ACC112 (cell line): ENCODE results near the gene TMEM209.
"Not testable (repeated sequence)": the region's sequence is repeated elsewhere in the genome, so short reads cannot be mapped to it uniquely, and the experiment has no call there.

Experiments
- H2AFZ ChIP-seq: fragments of 200-600 bp; sonication (generic); one replicate; pipeline ENCODE4 v1.6.0; 2017; ENCODE audit warnings: antibody characterized with exemption, low read length; ENCODE audit not compliant: unreplicated experiment
- H3K27ac ChIP-seq: fragments of 200-600 bp; sonication (generic); 2 replicates; pipeline ENCODE4 v1.5.1; 2014; ENCODE audit warnings: low read depth, mild to moderate bottlenecking, antibody characterized with exemption, low read length, moderate library complexity
- H3K27me3 ChIP-seq: fragments of 200-600 bp; sonication (generic); 2 replicates; pipeline ENCODE4 v1.6.1; 2014; ENCODE audit warnings: mild to moderate bottlenecking, antibody characterized with exemption, low read length, moderate library complexity, mixed read lengths; ENCODE audit not compliant: insufficient read depth
- H3K36me3 ChIP-seq: fragments of 200-600 bp; sonication (generic); 2 replicates; pipeline ENCODE4 v1.6.1; 2016; ENCODE audit warnings: mild to moderate bottlenecking, antibody characterized with exemption, low read length, moderate library complexity, mixed read lengths; ENCODE audit not compliant: insufficient read depth
- H3K4me1 ChIP-seq: fragments of 200-600 bp; sonication (generic); one replicate; pipeline ENCODE4 v1.6.1; 2016; ENCODE audit warnings: low read length, mixed read lengths; ENCODE audit not compliant: insufficient read depth, unreplicated experiment, control insufficient read depth
- H3K4me3 ChIP-seq: fragments of 200-600 bp; sonication (generic); 2 replicates; pipeline ENCODE4 v1.5.1; 2014; ENCODE audit warnings: mild to moderate bottlenecking, low read depth, low read length
- H3K79me2 ChIP-seq: fragments of 200-600 bp; sonication (generic); one replicate; pipeline ENCODE4 v1.6.0; 2016; ENCODE audit warnings: low read length; ENCODE audit not compliant: control insufficient read depth, unreplicated experiment, insufficient read depth

The TMEM209 gene

DNA sequence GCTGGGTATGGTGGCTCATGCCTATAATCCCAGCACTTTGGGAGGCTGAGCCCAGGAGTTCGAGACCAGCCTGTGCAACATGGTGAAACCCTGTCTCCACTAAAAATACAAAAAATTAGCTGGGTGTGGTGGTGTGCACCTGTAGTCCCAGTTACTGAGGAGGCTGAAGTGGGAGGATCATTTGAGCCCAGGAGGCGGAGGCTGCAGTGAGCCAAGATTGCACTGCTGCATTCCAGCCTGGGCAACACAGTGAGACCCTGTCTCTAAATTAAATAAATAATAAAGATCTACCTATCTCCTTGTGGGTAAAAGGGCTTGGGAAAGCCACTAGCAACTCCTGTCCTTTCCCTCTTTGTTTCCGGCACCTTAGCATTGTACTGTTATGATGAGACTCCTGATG is 78.4 kb downstream of the TMEM209 start:
- not testable (repeated sequence) for H3K27ac ChIP-seq, H3K4me3 ChIP-seq, H2AFZ ChIP-seq, H3K27me3 ChIP-seq, H3K79me2 ChIP-seq
- peaks cover 31% of the 10 kb centered on the region for H3K36me3 ChIP-seq
- peaks cover 14% of the 10 kb centered on the region for H3K4me1 ChIP-seq

DNA sequence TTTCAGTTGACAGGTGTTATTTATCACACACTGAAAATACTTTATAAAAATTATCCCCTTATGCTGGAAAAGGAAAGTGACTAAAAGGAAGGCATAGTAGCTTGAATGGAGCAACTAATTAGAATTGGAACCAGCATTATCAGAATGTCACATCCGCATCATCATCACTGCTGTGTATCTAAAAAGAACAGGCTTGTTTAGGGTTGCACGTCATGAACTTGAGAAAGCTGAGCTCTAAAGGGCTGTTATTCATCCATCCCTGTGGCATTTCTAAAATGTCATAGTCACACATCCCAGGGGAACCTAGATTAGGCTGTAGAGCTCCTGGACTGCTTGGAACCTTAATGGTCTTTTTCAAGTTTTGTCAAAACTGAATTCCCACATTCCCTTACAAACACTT is 80.5 kb downstream of the TMEM209 start:
- Histone ChIP-seq H3K4me3 (no peak overlapping the region), H2AFZ (no peak overlapping the region), H3K27ac (no peak overlapping the region), H3K27me3 (no peaks in the 10 kb centered on the region), H3K4me1 (peaks cover 14% of the 10 kb centered on the region), H3K36me3 (peaks cover 25% of the 10 kb centered on the region), H3K79me2 (no peaks in the 10 kb centered on the region)

- Histone ChIP-seq H2AFZ (no peak overlapping the region), H3K4me3 (no peak overlapping the region), H3K27me3 (no peaks in the 10 kb centered on the region), H3K79me2 (no peaks in the 10 kb centered on the region), H3K36me3 (peaks cover 17% of the 10 kb centered on the region), H3K4me1 (peaks cover 14% of the 10 kb centered on the region), H3K27ac (no peak overlapping the region)
Observed at GRCh38 chr7:130123501-130123900, 81.7 kb downstream of the TMEM209 start.

GRCh38 chr7:130118801-130119200 is 86.4 kb downstream of the TMEM209 start:
- Histone ChIP-seq H3K4me1 (no peaks in the 10 kb centered on the region), H3K27me3 (no peaks in the 10 kb centered on the region), H2AFZ (no peak overlapping the region), H3K79me2 (no peaks in the 10 kb centered on the region), H3K36me3 (peaks cover 10% of the 10 kb centered on the region; the same call in 1 of the 2 replicates), H3K27ac (no peak overlapping the region), H3K4me3 (no peak overlapping the region)

GRCh38 chr7:130118294-130118693 is 86.9 kb downstream of the TMEM209 start:
- Histone ChIP-seq H3K36me3 (0 out of 2 replicates have a peak, but pooled peaks cover 6% of the 10 kb centered on the region), H2AFZ (no peak overlapping the region), H3K27ac (no peak overlapping the region), H3K79me2 (no peaks in the 10 kb centered on the region), H3K27me3 (no peaks in the 10 kb centered on the region), H3K4me3 (no peak overlapping the region), H3K4me1 (no peaks in the 10 kb centered on the region)

- no peaks in the 10 kb centered on the region for H3K4me1 ChIP-seq
- no peaks in the 10 kb centered on the region for H3K36me3 ChIP-seq
- no peak overlapping the region for H3K4me3 ChIP-seq
- H3K27ac ChIP-seq, result no peak overlapping the region
- H2AFZ ChIP-seq, result no peak overlapping the region
- no peaks in the 10 kb centered on the region for H3K79me2 ChIP-seq
- no peaks in the 10 kb centered on the region for H3K27me3 ChIP-seq
Observed at GRCh38 chr7:130114776-130115175, 90.4 kb downstream of the TMEM209 start.
